H1 (cell line): ENCODE measurements around the gene UNC13C. TPM values are rescaled to one million over a fixed set of nuclear protein-coding genes. Genes with fewer than 3 reads are reported as not detected.

Experiments
- CTCF ChIA-PET: fragments of 300-600 bp; sonication (Branson Sonifier 250); formaldehyde crosslinking; loops from one replicate; lab custom pipeline; 2021; ENCODE audit not compliant: partially characterized antibody; lab: Charles Lee
- POLR2A ChIA-PET: fragments of 300-600 bp; sonication (Branson Sonifier 250); formaldehyde crosslinking; loops from one replicate; lab custom pipeline; 2021; ENCODE audit warnings: inconsistent platforms; ENCODE audit not compliant: partially characterized antibody; lab: Charles Lee
- DNase-seq, 2 experiments: peaks; one replicate each; pipeline versions ENCODE4 v3.0.0 to v3.0.0-alpha.2; 2010 to 2022; ENCODE audit warnings: low spot score in 2 of 2, low read depth in 1 of 2, mixed read lengths in 1 of 2
- FAIRE-seq: peaks from 2 replicates; lab custom pipeline; 2011; peaks lifted over from hg19 to GRCh38; lab: Jason Lieb, UNC
- H2AFZ ChIP-seq: 2 replicates; pipeline ENCODE4 v1.8.1; 2012; ENCODE audit warnings: low read length, inconsistent platforms
- H2AK5ac ChIP-seq: 2 replicates; pipeline ENCODE4 v1.6.1; 2013; ENCODE audit warnings: low read depth, low read length
- H2BK120ac ChIP-seq: replicated peaks from 2 replicates; pipeline ENCODE3; 2013; ENCODE audit warnings: low read depth, low read length, inconsistent platforms
- H2BK12ac ChIP-seq: 2 replicates; pipeline ENCODE4 v1.6.1; 2013; ENCODE audit warnings: low read depth, low read length
- H2BK15ac ChIP-seq: 2 replicates; pipeline ENCODE4 v1.6.1; 2013; ENCODE audit warnings: low read length
- H2BK20ac ChIP-seq: 2 replicates; pipeline ENCODE4 v1.6.1; 2013; ENCODE audit warnings: low read length
- H2BK5ac ChIP-seq: 2 replicates; pipeline ENCODE4 v1.6.1; 2013; ENCODE audit warnings: low read depth, low read length
- H3K14ac ChIP-seq: 2 replicates; pipeline ENCODE4 v1.6.1; 2013; ENCODE audit warnings: inconsistent platforms; ENCODE audit not compliant: insufficient read length
- H3K18ac ChIP-seq: 2 replicates; pipeline ENCODE4 v1.6.1; 2013; ENCODE audit warnings: low read length; ENCODE audit errors: extremely low read depth
- H3K23ac ChIP-seq: 2 replicates; pipeline ENCODE4 v1.6.1; 2013; ENCODE audit warnings: inconsistent platforms; ENCODE audit not compliant: insufficient read length
- H3K23me2 ChIP-seq: 2 replicates; pipeline ENCODE4 v1.6.1; 2013; ENCODE audit warnings: low read depth, low read length
- H3K27ac ChIP-seq: 2 replicates; pipeline ENCODE4 v1.6.1; 2011; ENCODE audit warnings: low read depth, low read length, inconsistent platforms
- H3K27me3 ChIP-seq, 4 experiments: replicated peaks in 1 of 4; 1 replicate in 1 of 4; 2 replicates in 3 of 4; pipeline versions ENCODE4 v1.6.1 to v1.8.1; 2011 to 2013; ENCODE audit warnings: low read length in 3 of 4, mild to moderate bottlenecking in 3 of 4, inconsistent platforms in 2 of 4, mixed read lengths in 2 of 4, moderate library complexity in 1 of 4; ENCODE audit not compliant: control insufficient read depth in 3 of 4, insufficient read depth in 3 of 4; ENCODE audit errors: extremely low read depth in 1 of 4
- H3K36me3 ChIP-seq, 4 experiments: 2 replicates each; pipeline versions ENCODE4 v1.6.1 to v1.8.1; 2011 to 2013; ENCODE audit warnings: mild to moderate bottlenecking in 4 of 4, low read length in 3 of 4, moderate library complexity in 2 of 4, control low read depth in 1 of 4, inconsistent platforms in 1 of 4; ENCODE audit not compliant: insufficient read depth in 4 of 4, control insufficient read depth in 2 of 4
- H3K4ac ChIP-seq: replicated peaks from 2 replicates; pipeline ENCODE3; 2013; ENCODE audit warnings: low read length, low read depth, mixed read lengths, inconsistent platforms; ENCODE audit not compliant: insufficient read length
- H3K4me1 ChIP-seq, 4 experiments: replicated peaks in 1 of 4; 1 replicate in 1 of 4; 2 replicates in 3 of 4; pipeline versions ENCODE4 v1.6.1 to v1.8.1; 2011 to 2013; ENCODE audit warnings: low read length in 3 of 4, inconsistent platforms in 2 of 4, mixed read lengths in 1 of 4; ENCODE audit not compliant: insufficient read depth in 4 of 4, control insufficient read depth in 3 of 4
- H3K4me2 ChIP-seq, 2 experiments: 2 replicates each; pipeline versions ENCODE4 v1.6.1 to v1.8.1; 2011 to 2013; ENCODE audit warnings: low read depth in 2 of 2, low read length in 2 of 2, control low read depth in 1 of 2, inconsistent platforms in 1 of 2, mild to moderate bottlenecking in 1 of 2; ENCODE audit not compliant: insufficient read depth in 1 of 2
- H3K4me3 ChIP-seq, 4 experiments: fragments of 200-600, 300-600 bp in 1 of 4; sonication (generic), shearing (Covaris generic), sonication (Bioruptor Twin) in 1 of 4; 2 replicates each; pipeline versions ENCODE4 v1.5.1 to v1.8.1; 2011 to 2016; ENCODE audit warnings: low read length in 4 of 4, low read depth in 3 of 4, control low read depth in 2 of 4, inconsistent platforms in 2 of 4, mild to moderate bottlenecking in 2 of 4, mixed read lengths in 1 of 4, moderate library complexity in 1 of 4; ENCODE audit not compliant: insufficient read depth in 2 of 4; ENCODE audit errors: extremely low read depth in 1 of 4
- H3K56ac ChIP-seq: replicated peaks from 2 replicates; pipeline ENCODE3; 2013; ENCODE audit warnings: low read depth, mild to moderate bottlenecking, mixed read lengths, low read length, inconsistent platforms; ENCODE audit not compliant: insufficient read length
- H3K79me1 ChIP-seq: 2 replicates; pipeline ENCODE4 v1.6.1; 2013; ENCODE audit warnings: low read depth, low read length, control low read depth
- H3K79me2 ChIP-seq, 2 experiments: 2 replicates each; pipeline versions ENCODE4 v1.6.1 to v1.8.1; 2012 to 2013; ENCODE audit warnings: low read length in 2 of 2, mild to moderate bottlenecking in 2 of 2, inconsistent platforms in 1 of 2; ENCODE audit not compliant: insufficient read depth in 2 of 2, control insufficient read depth in 1 of 2
- H3K9ac ChIP-seq, 4 experiments: replicated peaks in 1 of 4; 1 replicate in 1 of 4; 2 replicates in 3 of 4; pipeline versions ENCODE4 v1.6.1 to v1.8.1; 2011 to 2013; ENCODE audit warnings: low read depth in 3 of 4, low read length in 3 of 4, control low read depth in 2 of 4, mild to moderate bottlenecking in 2 of 4, moderate library complexity in 2 of 4, inconsistent platforms in 1 of 4; ENCODE audit errors: extremely low read depth in 1 of 4
- H3K9me3 ChIP-seq, 2 experiments: 2 replicates each; pipeline versions ENCODE4 v1.6.1 to v1.8.1; 2012 to 2013; ENCODE audit warnings: mild to moderate bottlenecking in 2 of 2, moderate library complexity in 2 of 2, control low read depth in 1 of 2, inconsistent platforms in 1 of 2, low read depth in 1 of 2, low read length in 1 of 2, mixed read lengths in 1 of 2; ENCODE audit not compliant: insufficient read depth in 2 of 2
- H4K20me1 ChIP-seq, 2 experiments: replicated peaks in 1 of 2; 2 replicates each; pipeline versions ENCODE3 to v1.8.1; 2011 to 2013; ENCODE audit warnings: inconsistent platforms in 2 of 2, low read length in 2 of 2, mild to moderate bottlenecking in 1 of 2; ENCODE audit not compliant: insufficient read depth in 2 of 2, control insufficient read depth in 1 of 2
- H4K5ac ChIP-seq: 2 replicates; pipeline ENCODE4 v1.6.1; 2013; ENCODE audit warnings: low read length, low read depth, mixed read lengths, inconsistent platforms; ENCODE audit not compliant: insufficient read length
- H4K8ac ChIP-seq: 2 replicates; pipeline ENCODE4 v1.8.0; 2013; ENCODE audit warnings: mild to moderate bottlenecking, moderate library complexity, low read length, inconsistent platforms; ENCODE audit not compliant: insufficient read depth; ENCODE audit errors: extremely low read depth
- H4K91ac ChIP-seq: replicated peaks from 2 replicates; pipeline ENCODE3; 2013; ENCODE audit warnings: low read length, mixed read lengths, inconsistent platforms; ENCODE audit not compliant: insufficient read length
- JUND ChIP-seq: IDR thresholded peaks from 2 replicates; pipeline ENCODE4 v1.6.1; 2011; ENCODE audit warnings: mild to moderate bottlenecking, improper control_type of control experiment, low read length
- WGBS, 2 experiments: shearing (Covaris generic) in 1 of 2; methylation state at CpG; one replicate each; pipeline versions ENCODE4 v1.1.6 to v1.1.7; 2013 to 2015; ENCODE audit warnings: low lambda C conversion rate in 2 of 2, mixed read lengths in 2 of 2, inconsistent platforms in 1 of 2, low coverage in 1 of 2, missing lambda C conversion rate in 1 of 2; ENCODE audit not compliant: insufficient replicate concordance in 2 of 2, insufficient coverage in 1 of 2, insufficient read length in 1 of 2; ENCODE audit errors: extremely low coverage in 1 of 2, missing lambda C conversion rate in 1 of 2; 5-methylcytosine and 5-hydroxymethylcytosine counted together
- polyA plus RNA-seq, 7 experiments: library from polyadenylated mRNA; depleted of rRNA in 3 of 7; stranded (reverse) in 5 of 7; unstranded in 2 of 7; fragments of >200 nt in 5 of 7; fragments of 200-250 nt in 2 of 7; gene quantifications; 1 replicate in 5 of 7; 2 replicates in 1 of 7; 4 replicates in 1 of 7; pipeline versions ENCODE4 v1.2.1 to v1.2.3, GENCODE V29; 2011 to 2013; ENCODE audit warnings: missing spikeins in 2 of 7, mixed read lengths in 2 of 7
- total RNA-seq: library from RNA; stranded (reverse); fragmentation: NEBNext Ultra II Directional; extraction: Animal tissue kit (Norgen Biotek cat#: 25700); gene quantifications from 2 replicates; pipeline ENCODE4 v1.2.1, GENCODE V29; 2021

UNC13C gene
- total and polyA plus RNA-seq, 2 of the 8 experiments (the other 6 are each of a cell fraction or from before 2014, with no cell fraction given): 0.02 to 0.13 TPM

- Histone ChIP-seq H4K8ac (no peak overlapping the region), H3K4me1 (no peaks in the 10 kb centered on the region), H2BK15ac (no peak overlapping the region), H3K18ac (no peak overlapping the region), H3K79me1 (no peaks in the 10 kb centered on the region), H2BK12ac (no peak overlapping the region), H3K23ac (no peak overlapping the region), H3K36me3 (no peaks in the 10 kb centered on the region), H3K27me3 (no peaks in the 10 kb centered on the region), H4K91ac (no peak overlapping the region), H3K9me3 (peaks cover 0 to 23% of the 10 kb centered on the region in 2 experiments; a peak in 2 of 4 replicates), H3K4me2 (no peak overlapping the region), H3K9ac (no peak overlapping the region), H2AFZ (no peak overlapping the region), H2AK5ac (no peak overlapping the region), H4K20me1 (no peaks in the 10 kb centered on the region), H2BK120ac (no peak overlapping the region), H3K23me2 (no peaks in the 10 kb centered on the region), H3K14ac (no peak overlapping the region), H3K4me3 (no peak overlapping the region), H3K27ac (no peak overlapping the region), H3K79me2 (no peaks in the 10 kb centered on the region), H3K56ac (no peak overlapping the region), H2BK5ac (no peak overlapping the region), H2BK20ac (no peak overlapping the region), H4K5ac (no peak overlapping the region), H3K4ac (no peak overlapping the region)
- TF ChIP-seq JUND: no peak
- ChIA-PET POLR2A (no interaction called here), CTCF (interaction anchor here (0.8 to 1.0 kb wide), 2 partner anchors 9 to 27 kb away, joined by 3 to 4 read pairs; no protein-coding TSS in a partner anchor)
- FAIRE-seq (no peak), DNase-seq (no peak)
- WGBS, 2 experiments: 81% methylated on average over 4 of the region's 4 CpGs; no CpG with 5 or more reads in 1 of the 2 experiments
Measured at GRCh38 chr15:53985562-53985961, 7.3 kb downstream of the UNC13C start.
